HG02623 (cell line): ENCODE measurements around the gene RGL1.
"Not testable (repeated sequence)": the region's sequence is repeated elsewhere in the genome, so short reads cannot be mapped to it uniquely, and the experiment has no call there.

Experiments
- ATAC-seq: cut with Tn5 transposase; IDR thresholded peaks from one replicate; pipeline ENCODE4 v1.9.1; 2021; ENCODE audit warnings: moderate library complexity; ENCODE audit not compliant: unreplicated experiment

The RGL1 gene

GRCh38 chr1:183804916-183805841 lies at the start of gene RGL1:
RGL1 (plus strand) TSS chr1:183805120; CDS start chr1:183805298, 178 bp downstream.
- peak; percentile 42 for ATAC-seq

- no peak for ATAC-seq
Observed at GRCh38 chr1:183756326-183756725, 48.6 kb upstream of the RGL1 start.

- ATAC-seq: no peak
Observed at GRCh38 chr1:183757061-183757460, 47.9 kb upstream of the RGL1 start.

GRCh38 chr1:183758913-183759312 lies 46.0 kb upstream of the RGL1 start:
- ATAC-seq: no peak

GRCh38 chr1:183760661-183761060 lies 44.3 kb upstream of the RGL1 start:
- ATAC-seq: no peak

- ATAC-seq: no peak
Observed at GRCh38 chr1:183761871-183762270, 43.0 kb upstream of the RGL1 start.

- not testable (repeated sequence) for ATAC-seq
Observed at GRCh38 chr1:183762856-183763255, 42.1 kb upstream of the RGL1 start.

GRCh38 chr1:183764981-183765380 lies 39.9 kb upstream of the RGL1 start:
- no peak for ATAC-seq

GRCh38 chr1:183769956-183770815 lies 34.7 kb upstream of the RGL1 start:
- ATAC-seq: no peak

GRCh38 chr1:183770816-183771128 lies 34.1 kb upstream of the RGL1 start:
- no peak for ATAC-seq

- no peak for ATAC-seq
Observed at GRCh38 chr1:183773482-183774274, 31.2 kb upstream of the RGL1 start.

- ATAC-seq: no peak
Observed at GRCh38 chr1:183774938-183775337, 30.0 kb upstream of the RGL1 start.

- ATAC-seq: no peak
Observed at GRCh38 chr1:183776731-183777130, 28.2 kb upstream of the RGL1 start.

- no peak for ATAC-seq
Observed at GRCh38 chr1:183777328-183777727, 27.6 kb upstream of the RGL1 start.

GRCh38 chr1:183778045-183778444 lies 26.9 kb upstream of the RGL1 start:
- ATAC-seq: no peak

GRCh38 chr1:183778568-183779433 lies 26.1 kb upstream of the RGL1 start:
- no peak for ATAC-seq

- ATAC-seq: no peak
Observed at GRCh38 chr1:183780159-183780558, 24.8 kb upstream of the RGL1 start.

GRCh38 chr1:183780757-183781156 lies 24.2 kb upstream of the RGL1 start:
- no peak for ATAC-seq

- no peak for ATAC-seq
Observed at GRCh38 chr1:183783342-183783741, 21.6 kb upstream of the RGL1 start.
